Testis (tissue), 3 donors: ENCODE results near the gene MYO1B. TPM values are rescaled to one million over a fixed set of nuclear protein-coding genes. Genes with fewer than 3 reads are reported as not detected.

Source experiments
- DNase-seq: peaks from one replicate; pipeline ENCODE4 v3.0.0-alpha.2; 2019
- H3K27ac ChIP-seq, 2 donors: fragments of 200-600 bp; sonication (generic); one replicate each; pipeline ENCODE4 v1.5.1; 2019
- H3K27me3 ChIP-seq: fragments of 200-600 bp; sonication (generic); one replicate; pipeline ENCODE4 v1.5.1; 2019
- H3K36me3 ChIP-seq: fragments of 200-600 bp; sonication (generic); one replicate; pipeline ENCODE4 v1.5.1; 2017; ENCODE audit warnings: low read depth; ENCODE audit errors: missing control alignments
- H3K4me1 ChIP-seq: fragments of 200-600 bp; sonication (generic); one replicate; pipeline ENCODE4 v1.5.1; 2019
- H3K4me3 ChIP-seq, 2 donors: fragments of 200-600 bp; sonication (generic); one replicate each; pipeline ENCODE4 v1.5.1; 2017 to 2019
- H3K9me3 ChIP-seq: fragments of 200-600 bp; sonication (generic); one replicate; pipeline ENCODE4 v1.5.1; 2017
- CTCF ChIP-seq, 3 experiments: fragments of 450-650 bp in 2 of 3; fragments of 200-600 bp in 1 of 3; sonication (generic) in 1 of 3; IDR thresholded peaks; one replicate each; pipeline ENCODE4 v1.5.1; 2016 to 2019; ENCODE audit warnings: antibody characterized with exemption in 3 of 3, mild to moderate bottlenecking in 2 of 3, moderate library complexity in 1 of 3
- POLR2A ChIP-seq: fragments of 450-650 bp; IDR thresholded peaks from one replicate; pipeline ENCODE4 v1.6.1; 2017; ENCODE audit warnings: antibody characterized with exemption, mild to moderate bottlenecking, moderate library complexity
- WGBS, 2 donors: methylation state at CpG; one replicate each; pipeline ENCODE4 v1.1.5; 2018; 5-methylcytosine and 5-hydroxymethylcytosine counted together
- intact Hi-C: fragments of 100-400 bp; cut with DNase I; formaldehyde crosslinking; loops from one replicate; pipeline ENCODE4 v1.15.1; 2023; ENCODE audit warnings: low total_unique reads
- polyA plus RNA-seq: library from polyadenylated mRNA; stranded (reverse); fragments of 350-450 nt; fragmentation: Illumina TruSeq; extraction: RNeasy Lipid Tissue Mini Kit (QIAGEN cat#74804); gene quantifications from one replicate; pipeline ENCODE4 v1.2.3, GENCODE V29; 2014; ENCODE audit warnings: low read depth, low replicate concordance; ENCODE audit not compliant: insufficient read depth
- total RNA-seq, 2 donors: library from RNA; depleted of rRNA; stranded (reverse); fragments of >200 nt; gene quantifications; one replicate each; pipeline ENCODE4 v1.2.3, GENCODE V29; 2016

MYO1B gene
- total and polyA plus RNA-seq, 3 donors from 2014 or later = 14.5 to 30.8 (median 26.8) TPM

GRCh38 chr2:191287820-191288219 is 42.6 kb downstream of the MYO1B start:
- no peak for DNase-seq
- Histone ChIP-seq H3K27ac (no peak overlapping the region), H3K9me3 (no peaks in the 10 kb centered on the region), H3K27me3 (no peaks in the 10 kb centered on the region), H3K36me3 (no peaks in the 10 kb centered on the region), H3K4me1 (no peaks in the 10 kb centered on the region), H3K4me3 (no peak overlapping the region)
- intact Hi-C loops = no loop called here
- TF ChIP-seq POLR2A = no peak
- no peak for TF ChIP-seq CTCF (IDR thresholded peaks at IDR 0.05)
- 69 to 74% methylated on average over 4 of the region's 4 CpGs for WGBS, 2 donors

GRCh38 chr2:191289049-191289448 is 43.8 kb downstream of the MYO1B start:
- Histone ChIP-seq H3K36me3 (no peaks in the 10 kb centered on the region), H3K27ac (no peak overlapping the region), H3K4me1 (no peaks in the 10 kb centered on the region), H3K9me3 (no peaks in the 10 kb centered on the region), H3K27me3 (no peaks in the 10 kb centered on the region), H3K4me3 (no peak overlapping the region)
- TF ChIP-seq CTCF (IDR thresholded peaks at IDR 0.05) = no peak
- no peak for TF ChIP-seq POLR2A
- intact Hi-C loops = no loop called here
- DNase-seq = no peak
- WGBS, 2 donors = 86 to 93% methylated on average over 7 of the region's 7 CpGs

- TF ChIP-seq CTCF (IDR thresholded peaks at IDR 0.05) = no peak
- H3K36me3 ChIP-seq = no peaks in the 10 kb centered on the region
- DNase-seq = no peak
- no peaks in the 10 kb centered on the region for H3K4me1 ChIP-seq
- 78 to 83% methylated on average over 2 of the region's 2 CpGs for WGBS, 2 donors
- H3K9me3 ChIP-seq = no peaks in the 10 kb centered on the region
- no peak overlapping the region for H3K4me3 ChIP-seq
- H3K27me3 ChIP-seq = no peaks in the 10 kb centered on the region
- H3K27ac ChIP-seq = no peak overlapping the region
- intact Hi-C loops = no loop called here
Measured at GRCh38 chr2:191291471-191291870, 46.3 kb downstream of the MYO1B start.

- no peak for DNase-seq
- Histone ChIP-seq H3K9me3 (no peaks in the 10 kb centered on the region), H3K27ac (no peak overlapping the region), H3K4me1 (no peaks in the 10 kb centered on the region), H3K36me3 (no peaks in the 10 kb centered on the region), H3K27me3 (no peaks in the 10 kb centered on the region), H3K4me3 (no peak overlapping the region)
- intact Hi-C loops = no loop called here
- TF ChIP-seq POLR2A = no peak
- TF ChIP-seq CTCF (IDR thresholded peaks at IDR 0.05) = no peak
Measured at GRCh38 chr2:191292869-191293268, 47.7 kb downstream of the MYO1B start.

GRCh38 chr2:191295088-191295487 is 49.9 kb downstream of the MYO1B start:
- no peak for DNase-seq
- WGBS, 2 donors = 44 to 61% methylated on average over 3 of the region's 3 CpGs

More at GRCh38 chr2:191295088-191295487, 49.9 kb downstream of the MYO1B start:
- Histone ChIP-seq H3K36me3 (no peaks in the 10 kb centered on the region), H3K9me3 (no peaks in the 10 kb centered on the region), H3K4me3 (no peak overlapping the region), H3K4me1 (no peaks in the 10 kb centered on the region), H3K27ac (no peak overlapping the region), H3K27me3 (no peaks in the 10 kb centered on the region)
- TF ChIP-seq POLR2A (no peak), CTCF (IDR thresholded peaks at IDR 0.05) (no peak)
- intact Hi-C loops = no loop called here
